ENCODE measurements around the gene ZNF512B. TPM values are rescaled to one million over a fixed set of nuclear protein-coding genes. Genes with fewer than 3 reads are reported as not detected.
A peak's percentile ranks its signal among the peaks of the same experiment; 100 is the strongest.
"Not testable (repeated sequence)": the region's sequence is repeated elsewhere in the genome, so short reads cannot be mapped to it uniquely, and the experiment has no call there.

The ZNF512B gene
- total RNA-seq, 1 donor from 2014 or later, result 13.9 TPM

DNA sequence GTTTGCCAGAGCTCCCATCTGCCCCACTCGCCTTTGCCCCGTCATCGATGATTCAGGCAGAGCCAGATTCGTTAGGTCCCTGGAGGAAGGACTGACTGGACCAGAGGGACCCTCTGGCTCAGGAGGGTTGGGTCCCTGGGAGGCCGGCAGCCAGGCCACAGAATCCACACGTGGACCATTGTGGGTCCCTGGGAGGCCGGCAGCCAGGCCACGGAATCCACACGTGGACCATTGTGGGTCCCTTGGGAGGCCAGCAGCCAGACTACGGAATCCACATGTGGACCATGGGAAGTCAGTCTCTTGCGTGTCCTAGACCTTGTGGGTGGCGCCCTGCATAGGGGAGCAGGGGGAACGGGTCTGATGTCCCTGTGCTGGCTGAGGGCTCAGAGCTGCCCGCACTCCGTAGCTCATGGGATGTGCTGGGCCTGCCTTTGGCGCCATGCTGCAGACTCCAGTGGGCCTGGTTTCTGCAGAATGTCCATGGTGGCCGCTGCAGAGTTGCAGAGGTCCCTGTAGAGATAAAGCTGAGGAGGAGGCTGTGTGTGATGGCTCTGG lies 37.0 kb downstream of the ZNF512B start:
- no peak for ATAC-seq

DNA sequence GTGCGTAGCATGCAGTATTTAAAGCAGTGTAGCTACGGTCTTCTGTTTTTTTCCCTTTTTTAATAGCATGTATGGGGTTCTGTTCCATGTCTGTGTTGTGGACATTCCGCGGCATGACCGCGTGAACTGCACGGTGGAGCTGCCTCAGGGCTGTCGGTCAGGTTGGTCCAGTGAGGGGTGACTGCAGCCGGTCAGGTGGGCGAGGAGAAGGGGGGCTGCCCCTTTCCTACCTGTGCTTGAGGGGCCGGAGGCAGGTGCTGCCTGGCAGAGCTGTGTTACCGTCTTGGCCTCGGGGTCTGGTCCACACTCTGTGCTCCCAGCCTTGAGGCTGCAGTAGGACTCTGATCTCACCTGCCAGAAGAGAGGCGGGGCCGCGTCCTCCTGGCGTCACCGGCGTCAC lies 38.0 kb downstream of the ZNF512B start:
- no peak for ATAC-seq

DNA sequence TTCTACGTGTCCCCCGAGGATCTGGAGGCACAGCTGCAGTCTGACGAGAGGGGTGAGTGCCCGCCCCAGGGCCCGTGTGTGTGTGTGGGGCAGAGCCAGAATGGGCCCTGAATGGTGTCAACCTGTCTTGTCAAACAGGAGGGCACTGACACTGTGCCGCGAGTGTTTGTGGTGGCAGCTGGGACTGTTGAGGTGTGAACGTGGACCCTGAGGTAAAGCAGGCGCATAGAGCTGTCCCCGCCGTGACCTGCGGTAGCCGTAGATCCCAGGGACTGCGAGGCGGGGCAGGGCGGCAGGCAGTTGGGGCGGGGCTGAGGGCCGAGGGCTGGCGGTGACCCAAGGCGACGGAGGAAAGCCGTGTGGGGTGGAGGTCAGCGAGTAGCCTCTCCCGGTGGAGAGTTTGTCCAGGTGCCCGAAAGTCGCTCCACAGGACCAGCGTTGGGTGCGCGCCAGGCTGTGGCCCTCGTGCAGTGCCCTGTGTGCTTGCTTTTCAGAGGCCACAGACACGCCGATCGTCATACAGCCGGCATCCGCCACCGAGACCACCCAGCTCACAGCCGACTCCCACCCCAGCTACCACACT lies 38.7 kb downstream of the ZNF512B start:
- no peak for ATAC-seq

DNA sequence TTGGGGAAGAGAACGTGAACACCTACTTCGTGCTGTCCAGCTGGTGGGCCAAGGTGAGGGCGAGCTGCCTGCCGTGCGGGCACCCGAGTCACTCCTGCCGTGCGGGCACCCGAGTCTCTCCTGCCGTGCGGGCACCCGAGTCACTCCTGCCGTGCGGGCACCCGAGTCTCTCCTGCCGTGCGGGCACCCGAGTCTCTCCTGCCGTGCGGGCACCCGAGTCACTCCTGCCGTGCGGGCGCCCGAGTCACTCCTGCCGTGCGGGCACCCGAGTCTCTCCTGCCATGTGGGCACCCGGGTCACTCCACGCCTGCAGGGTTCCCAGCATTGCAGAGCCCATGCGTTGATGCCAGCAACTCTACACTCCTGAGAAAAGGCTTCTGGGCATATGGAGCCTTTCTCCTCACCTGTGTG lies 40.3 kb downstream of the ZNF512B start:
- not testable (repeated sequence) for ATAC-seq

DNA sequence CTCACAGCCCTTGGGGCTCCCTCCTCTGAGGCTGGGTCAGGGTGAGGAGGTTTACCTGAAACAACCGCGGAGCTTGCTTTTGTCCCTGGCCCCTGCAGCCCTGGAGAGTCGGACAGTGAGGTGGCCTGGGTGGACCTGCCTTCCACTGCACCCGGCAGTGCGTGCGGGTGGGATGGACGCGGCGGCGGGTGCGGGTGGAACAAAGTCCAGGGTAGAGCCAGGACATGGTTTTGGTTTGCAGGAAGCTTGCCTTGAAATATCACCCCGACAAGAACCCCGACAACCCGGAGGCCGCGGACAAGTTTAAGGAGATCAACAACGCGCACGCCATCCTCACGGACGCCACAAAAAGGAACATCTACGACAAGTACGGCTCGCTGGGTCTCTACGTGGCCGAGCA lies 40.7 kb downstream of the ZNF512B start:
- no peak for ATAC-seq

DNA sequence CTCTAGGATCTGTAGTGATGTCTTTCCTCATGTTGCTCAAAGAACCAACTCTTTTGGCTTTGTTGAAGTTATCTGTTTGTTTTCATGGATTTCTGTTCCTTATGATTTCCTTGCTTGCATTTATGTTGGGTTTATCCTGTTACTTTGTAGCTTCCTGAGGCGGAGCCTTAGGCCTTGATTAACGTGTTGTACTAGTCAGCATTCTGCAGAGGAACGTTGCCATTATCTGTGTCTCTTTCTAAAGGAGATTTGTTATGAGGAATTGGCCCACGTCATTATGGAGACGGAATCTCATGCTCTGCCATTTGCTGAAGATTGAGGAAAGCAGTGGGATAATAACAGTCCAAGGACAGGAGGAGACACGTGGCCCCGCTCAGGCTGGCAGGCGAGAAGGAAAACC lies 43.4 kb downstream of the ZNF512B start:
- no peak for ATAC-seq

DNA sequence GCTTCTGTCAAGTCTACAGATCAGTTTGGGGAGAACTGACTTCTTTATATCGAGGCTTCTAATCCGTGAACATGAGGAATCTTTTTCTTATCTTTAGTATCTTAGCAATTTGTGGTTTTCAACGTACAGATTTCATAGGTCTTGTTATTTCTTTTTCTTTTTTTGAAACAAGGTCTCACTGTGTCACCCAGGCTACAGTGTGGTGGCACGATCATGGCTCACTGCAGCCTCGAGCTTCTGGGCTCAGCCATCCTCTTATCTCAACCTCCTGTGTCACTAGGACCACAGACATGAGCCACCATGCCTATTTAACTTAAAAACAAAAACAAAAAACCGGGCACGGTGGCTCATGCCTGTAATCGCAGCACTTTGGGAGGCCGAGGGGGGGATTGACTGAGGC lies 45.5 kb downstream of the ZNF512B start:
- no peak for ATAC-seq

DNA sequence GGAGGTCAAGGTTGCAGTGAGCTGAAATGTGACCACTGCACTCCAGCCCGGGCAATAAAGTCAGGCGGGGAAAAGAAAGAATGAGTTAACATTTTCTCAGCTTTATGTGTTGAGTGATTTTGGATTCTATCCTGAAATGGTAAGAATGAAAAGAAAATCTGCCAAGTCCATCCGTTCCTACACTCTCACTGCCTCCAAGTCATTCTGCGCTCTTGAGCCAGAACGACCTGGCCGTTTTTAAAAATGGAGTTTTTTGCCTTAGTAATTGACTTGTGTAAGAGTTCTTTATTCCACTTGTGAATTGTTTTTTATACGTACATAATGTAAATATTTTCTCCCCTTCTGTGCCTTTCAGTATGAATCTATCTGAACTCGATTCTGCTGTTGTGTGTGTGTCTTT lies 46.1 kb downstream of the ZNF512B start:
- ATAC-seq, result no peak

DNA sequence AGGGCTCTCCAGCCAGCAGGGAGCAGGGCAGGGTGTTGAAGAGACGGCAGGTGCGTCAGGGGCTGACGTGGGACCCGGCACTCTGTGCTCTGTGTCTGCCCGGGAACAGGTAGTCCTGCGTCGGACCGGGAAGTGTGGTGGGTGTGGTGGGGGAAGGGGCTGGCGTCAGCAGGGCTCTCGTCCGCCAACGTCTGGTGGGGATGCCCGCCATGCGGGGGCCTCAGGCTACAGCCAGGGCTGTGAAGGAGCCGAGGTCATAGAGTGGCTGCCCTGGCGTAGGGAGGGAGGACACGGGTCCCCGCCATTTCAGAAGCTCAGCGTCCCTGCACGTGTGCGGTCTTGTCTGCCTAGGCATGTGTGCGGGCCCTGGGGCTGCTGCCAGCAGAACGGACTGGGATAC lies 49.5 kb downstream of the ZNF512B start:
- ATAC-seq, result peak; percentile 21

DNA sequence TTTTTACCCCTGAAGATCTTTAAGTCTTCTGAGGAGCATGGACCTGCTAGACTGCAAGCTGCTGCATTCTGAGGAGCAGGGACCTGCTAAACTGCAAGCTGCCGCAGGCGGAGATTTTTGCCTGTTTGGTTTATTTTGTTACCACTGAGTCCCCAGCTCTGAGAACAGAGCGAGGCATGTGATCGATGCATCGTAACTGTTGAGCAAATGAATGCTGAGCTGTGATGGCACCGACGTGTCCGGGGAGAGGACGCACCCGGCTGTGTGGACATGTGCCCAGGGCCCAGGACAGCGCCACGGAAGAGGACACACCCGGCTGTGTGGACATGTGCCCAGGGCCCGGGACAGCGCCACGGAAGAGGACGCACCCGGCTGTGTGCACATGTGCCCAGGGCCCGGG lies 50.6 kb downstream of the ZNF512B start:
- ATAC-seq, result no peak

DNA sequence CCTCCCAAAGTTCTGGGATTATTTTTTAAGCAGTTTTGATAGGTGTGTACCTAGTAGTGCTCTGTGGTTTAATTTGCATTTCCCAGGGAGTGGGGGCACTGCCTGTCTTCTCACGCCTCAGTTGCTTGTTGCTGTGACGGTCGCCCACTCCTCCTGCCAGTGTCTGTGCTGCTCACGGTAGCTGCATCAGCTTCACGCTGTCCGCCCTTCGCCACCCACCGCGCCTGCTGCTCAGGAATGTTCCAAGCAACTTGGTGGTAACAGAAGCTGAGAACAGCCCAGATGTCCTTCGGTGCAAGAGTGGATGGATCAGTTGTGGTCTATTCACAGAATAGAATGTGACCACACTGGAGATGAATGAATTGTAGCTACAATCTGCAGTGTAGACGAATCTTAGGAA lies 51.9 kb downstream of the ZNF512B start:
- peak; percentile 10 for ATAC-seq

DNA sequence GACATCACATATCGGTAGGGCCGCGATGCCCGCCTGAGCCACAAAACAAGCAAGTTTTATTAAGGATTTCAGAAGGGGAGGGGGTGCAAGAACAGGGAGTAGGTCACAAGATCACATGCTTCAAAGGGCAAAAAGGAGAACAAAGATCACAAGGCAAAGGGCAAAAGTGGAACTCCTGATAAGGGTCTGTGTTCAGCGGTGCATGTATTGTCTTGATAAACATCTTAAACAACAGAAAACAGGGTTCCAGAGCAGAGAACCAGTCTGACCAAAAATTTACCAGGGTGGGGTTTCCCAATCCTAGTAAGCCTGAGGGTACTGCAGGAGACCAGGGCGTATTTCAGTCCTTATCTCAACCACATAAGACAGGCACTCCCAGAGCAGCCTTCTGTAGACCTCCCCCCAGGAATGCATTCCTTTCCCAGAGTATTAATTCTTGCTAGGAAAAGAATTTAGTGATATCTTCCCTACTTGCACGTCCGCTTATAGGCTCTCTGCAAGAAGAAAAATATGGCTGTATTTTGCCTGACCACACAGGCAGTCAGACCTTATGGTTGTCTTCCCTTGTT lies 53.3 kb downstream of the ZNF512B start:
- ATAC-seq, result not testable (repeated sequence)

DNA sequence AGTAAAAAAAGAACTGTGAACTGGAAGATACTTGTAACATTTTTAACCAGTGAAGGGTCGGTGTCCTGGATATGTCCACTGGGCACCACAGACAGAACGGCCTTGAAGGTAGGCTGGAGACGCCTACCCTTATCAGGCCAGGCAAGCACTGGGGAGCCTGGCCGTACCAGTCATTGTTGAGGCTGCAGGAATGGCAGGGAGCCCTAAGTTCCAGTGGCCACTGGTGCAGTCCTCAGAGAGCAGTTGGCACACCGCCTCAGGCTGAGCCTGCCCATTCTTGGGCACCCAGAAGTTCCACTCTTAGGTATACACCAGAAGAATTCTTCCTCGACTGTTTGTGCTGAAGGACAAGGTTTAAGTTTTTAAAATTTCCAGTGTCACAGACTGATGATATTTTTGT lies 54.3 kb downstream of the ZNF512B start:
- no peak for ATAC-seq

DNA sequence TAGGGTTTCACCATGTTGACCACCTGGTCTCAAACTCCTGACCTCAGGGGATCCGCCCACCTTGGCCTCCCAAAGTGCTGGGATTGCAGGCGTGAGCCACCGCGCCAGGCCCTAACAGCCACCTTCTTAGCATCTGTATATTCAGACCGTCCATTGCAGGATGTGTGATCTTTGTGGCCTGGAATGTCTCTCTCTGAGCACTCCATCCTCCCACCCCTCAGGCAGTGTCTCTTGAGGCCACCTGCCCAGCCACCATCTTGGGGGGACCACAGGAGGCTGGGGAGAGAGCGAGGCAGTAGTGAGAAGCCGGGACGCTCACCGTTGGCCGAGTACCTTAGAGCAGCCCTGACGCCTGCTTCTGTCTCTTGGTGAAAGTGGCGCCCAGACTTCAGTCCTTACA lies 56.0 kb downstream of the ZNF512B start:
- no peak for ATAC-seq

DNA sequence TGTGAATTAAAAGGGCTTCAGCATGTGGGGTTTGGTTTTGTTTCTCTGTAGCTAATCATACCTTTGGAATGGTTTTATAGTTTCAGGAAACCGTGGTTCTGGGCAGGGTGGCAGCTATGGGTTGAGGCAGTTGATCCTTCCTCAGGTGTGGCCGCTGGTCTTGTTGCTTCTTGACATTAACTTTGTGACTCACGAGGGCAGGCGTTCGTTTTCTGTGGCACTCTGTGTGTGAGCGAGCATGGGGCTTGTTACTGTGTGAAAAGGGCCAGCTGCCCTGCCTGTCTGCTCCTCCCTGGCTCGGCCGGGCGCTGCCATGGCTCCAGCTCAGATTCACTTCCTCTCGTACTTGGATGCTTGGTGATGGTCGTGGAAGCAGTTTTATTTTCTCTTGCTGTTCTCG lies 58.6 kb downstream of the ZNF512B start:
- ATAC-seq, result peak; percentile 93

DNA sequence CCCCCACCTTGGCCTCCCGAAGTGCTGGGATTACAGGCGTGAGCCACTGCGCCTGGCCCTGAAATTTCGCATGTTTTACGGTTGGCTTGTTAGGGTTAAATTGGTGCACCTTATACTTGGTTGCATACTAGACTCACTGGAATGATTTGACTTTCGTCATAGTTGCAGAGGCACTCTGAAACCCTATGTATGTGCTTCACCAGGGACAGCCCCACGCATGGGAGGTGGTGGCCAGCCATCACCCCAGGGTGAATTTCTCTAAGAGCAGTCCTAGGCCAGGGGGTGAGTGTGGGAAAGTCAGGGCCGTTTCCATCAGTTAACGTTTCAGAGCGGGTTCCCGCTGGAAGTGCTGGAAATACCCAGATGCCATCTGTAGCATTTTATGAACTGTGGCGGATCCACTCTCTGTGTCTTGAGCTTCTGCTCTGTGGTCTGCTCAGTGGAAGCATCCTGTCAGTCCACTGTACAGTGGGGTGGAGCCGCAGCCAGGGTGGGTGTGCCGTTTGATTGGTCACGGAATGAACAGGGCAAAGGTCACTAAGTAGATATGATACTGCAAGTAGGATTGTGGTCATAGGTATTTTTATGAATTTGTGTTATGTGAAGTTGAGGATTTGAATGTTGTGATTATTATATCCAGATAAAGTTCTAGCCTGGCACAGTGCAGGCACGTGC lies 61.6 kb downstream of the ZNF512B start:
- ATAC-seq, result no peak

Other genes with a start within 250 kb of the ZNF512B start
- 5.1 TPM for gene LIME1, start 233.3 kb downstream of the ZNF512B start, total RNA-seq
- gene SLC2A4RG, start 230.2 kb downstream of the ZNF512B start, total RNA-seq, result 60.9 TPM
- 1.7 TPM for gene ZBTB46, start 138.7 kb downstream of the ZNF512B start, total RNA-seq
- not detected for gene ABHD16B, start 108.4 kb downstream of the ZNF512B start, total RNA-seq
- 90.6 TPM for gene TPD52L2, start 104.7 kb downstream of the ZNF512B start, total RNA-seq
- gene DNAJC5, start 74.8 kb downstream of the ZNF512B start, total RNA-seq, result 64.8 TPM
- 25.1 TPM for gene UCKL1, start 13.5 kb downstream of the ZNF512B start, total RNA-seq
- 5.7 TPM for gene SAMD10, start 9.7 kb upstream of the ZNF512B start, total RNA-seq
- 39.7 TPM for gene PRPF6, start 11.2 kb upstream of the ZNF512B start, total RNA-seq
- 0.88 TPM for gene C20orf204, start 66.3 kb upstream of the ZNF512B start, total RNA-seq
- 5.4 TPM for gene SOX18, start 79.7 kb upstream of the ZNF512B start, total RNA-seq
- gene TCEA2, start 93.3 kb upstream of the ZNF512B start, total RNA-seq, result 6.8 TPM
- gene RGS19, start 109.6 kb upstream of the ZNF512B start, total RNA-seq, result 6.1 TPM
- gene OPRL1, start 110.2 kb upstream of the ZNF512B start, total RNA-seq, result 0.12 TPM
- 0.36 TPM for gene LKAAEAR1, start 114.5 kb upstream of the ZNF512B start, total RNA-seq
- not detected for gene NPBWR2, start 137.6 kb upstream of the ZNF512B start, total RNA-seq
- gene MYT1, start 194.5 kb upstream of the ZNF512B start, total RNA-seq, result not detected